SIG-M5 (cell line): Measurements from ENCODE around the gene NCKAP1.
"Not testable (repeated sequence)": the region's sequence is repeated elsewhere in the genome, so short reads cannot be mapped to it uniquely, and the experiment has no call there.

ENCODE experiments used
- DNase-seq: peaks from one replicate; lab custom pipeline; 2025; lab: John Stamatoyannopoulos, UW

The NCKAP1 gene

DNA sequence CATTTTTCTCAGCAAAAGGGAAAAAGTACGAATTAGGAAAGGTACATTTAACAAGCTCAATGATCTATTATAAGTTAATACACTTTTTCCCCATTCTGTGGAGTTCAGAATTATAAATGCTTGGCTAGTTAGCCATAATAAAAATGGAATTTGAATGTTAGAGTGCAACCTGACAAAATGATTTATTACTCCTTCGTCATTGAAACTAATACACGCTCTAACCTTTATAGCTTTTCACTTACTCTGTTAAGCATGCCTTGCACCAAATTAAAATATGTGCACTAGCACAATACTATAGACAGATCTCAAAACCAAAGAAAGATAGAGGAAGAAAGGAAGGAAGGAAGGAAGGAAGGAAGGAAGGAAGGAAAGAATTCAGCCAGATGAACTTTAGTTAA, 125.7 kb downstream of the NCKAP1 start:
- no peak for DNase-seq

GRCh38 chr2:182911813-182912517, 126.3 kb downstream of the NCKAP1 start:
- DNase-seq: no peak

- no peak for DNase-seq
Measured at GRCh38 chr2:182910965-182911364, 127.3 kb downstream of the NCKAP1 start.

DNA sequence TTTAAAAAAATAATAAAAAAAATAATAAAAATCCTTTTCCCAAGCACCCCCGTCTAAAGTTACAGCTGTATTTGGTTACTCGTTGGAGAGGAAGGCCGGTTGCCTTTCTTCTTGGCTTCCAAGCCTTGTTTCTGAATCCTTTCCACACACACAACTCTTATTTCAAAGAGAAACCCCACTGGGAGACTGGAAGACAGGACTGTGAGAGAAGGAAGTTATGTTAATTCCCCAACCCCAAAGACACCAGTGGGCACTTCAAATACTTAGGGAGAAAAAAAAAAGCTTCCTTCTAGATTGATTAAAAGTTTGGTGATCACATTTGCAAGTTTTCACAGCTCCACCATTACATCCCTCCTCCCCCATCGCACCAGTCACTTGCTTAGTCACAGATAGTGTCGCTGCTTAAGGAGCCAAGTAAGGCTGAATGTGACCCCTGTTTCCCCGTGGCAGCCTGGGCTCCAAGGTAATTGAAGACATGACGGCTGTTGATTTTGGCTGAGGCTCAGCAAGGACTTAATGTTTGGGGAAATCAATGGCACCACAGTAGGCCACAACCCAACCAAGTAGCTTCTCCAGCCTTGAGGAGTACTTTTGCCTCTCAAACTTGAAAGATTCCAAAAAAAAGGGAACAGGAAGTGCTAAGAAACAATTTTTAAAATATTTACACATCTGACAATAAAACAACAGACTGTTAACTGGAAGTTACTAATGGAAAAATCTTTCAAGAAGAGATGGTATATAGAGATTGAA, 131.0 kb downstream of the NCKAP1 start:
- DNase-seq: no peak

GRCh38 chr2:182906454-182906853, 131.8 kb downstream of the NCKAP1 start:
- no peak for DNase-seq

GRCh38 chr2:182904844-182905243, 133.4 kb downstream of the NCKAP1 start:
- DNase-seq: no peak

DNA sequence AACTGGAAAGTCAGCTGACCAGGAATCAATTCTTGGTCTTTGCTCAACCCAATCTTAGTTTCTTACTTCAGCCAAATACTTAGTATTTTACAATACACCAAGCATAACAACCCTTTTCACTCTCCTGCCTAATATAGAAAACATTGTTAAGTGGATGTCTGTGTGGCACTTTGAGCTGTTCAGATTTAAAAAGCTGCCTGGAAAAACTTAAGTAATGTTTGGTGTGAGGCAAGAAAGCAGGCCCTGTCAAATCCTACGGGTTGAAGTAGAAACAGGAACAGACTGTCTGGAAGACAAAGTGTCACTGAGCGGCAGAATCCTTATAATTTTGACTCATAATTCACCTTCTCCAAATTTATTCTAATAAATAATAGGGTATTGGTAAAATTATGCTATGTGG, 134.7 kb downstream of the NCKAP1 start:
- no peak for DNase-seq

GRCh38 chr2:182901748-182902147, 136.5 kb downstream of the NCKAP1 start:
- DNase-seq: no peak

GRCh38 chr2:182898718-182899117, 139.5 kb downstream of the NCKAP1 start:
- DNase-seq: no peak

DNA sequence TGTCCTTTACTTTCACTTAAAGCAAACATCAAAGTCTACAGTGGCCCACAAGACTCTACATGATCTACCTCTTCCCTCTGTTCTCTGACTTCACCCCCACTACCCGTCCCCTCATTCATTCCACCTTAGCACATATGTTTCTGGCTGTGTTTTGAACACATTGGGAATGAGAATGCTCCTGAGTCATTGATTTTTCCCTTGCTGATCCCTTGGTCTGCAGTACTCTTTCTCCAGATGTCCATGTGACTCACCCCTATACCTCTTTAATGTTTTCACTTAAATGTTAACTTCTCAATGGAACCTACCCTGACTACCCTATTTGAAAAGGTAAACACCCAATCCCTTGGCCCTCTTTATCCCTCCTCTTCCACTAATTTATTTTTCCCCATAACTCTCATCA, 141.1 kb downstream of the NCKAP1 start:
- no peak for DNase-seq

- no peak for DNase-seq
Measured at GRCh38 chr2:182895798-182896197, 142.5 kb downstream of the NCKAP1 start.

- no peak for DNase-seq
Measured at GRCh38 chr2:182895169-182895568, 143.1 kb downstream of the NCKAP1 start.

DNA sequence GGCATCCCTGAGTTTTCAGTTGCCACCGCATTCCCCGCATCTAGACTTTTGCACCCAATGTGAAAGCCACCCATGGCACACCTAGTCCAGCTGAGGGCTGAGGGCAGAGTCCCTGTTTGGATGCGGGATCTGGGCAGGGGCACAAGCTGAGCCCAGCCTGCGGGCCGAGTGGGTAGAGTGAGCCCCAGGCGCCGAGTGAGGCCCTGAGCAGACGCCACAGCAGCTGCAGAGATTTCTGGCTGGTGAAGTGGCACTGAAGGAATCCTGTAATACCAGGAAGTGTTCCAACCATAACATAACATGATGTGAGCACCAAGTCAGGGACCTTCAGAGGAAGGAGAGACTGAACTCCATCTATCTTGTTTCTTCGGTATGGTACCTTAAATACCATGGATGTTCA, 144.1 kb downstream of the NCKAP1 start:
- DNase-seq: no peak

GRCh38 chr2:182893666-182894065, 144.6 kb downstream of the NCKAP1 start:
- DNase-seq: no peak

GRCh38 chr2:182893035-182893434, 145.2 kb downstream of the NCKAP1 start:
- DNase-seq: not testable (repeated sequence)

DNA sequence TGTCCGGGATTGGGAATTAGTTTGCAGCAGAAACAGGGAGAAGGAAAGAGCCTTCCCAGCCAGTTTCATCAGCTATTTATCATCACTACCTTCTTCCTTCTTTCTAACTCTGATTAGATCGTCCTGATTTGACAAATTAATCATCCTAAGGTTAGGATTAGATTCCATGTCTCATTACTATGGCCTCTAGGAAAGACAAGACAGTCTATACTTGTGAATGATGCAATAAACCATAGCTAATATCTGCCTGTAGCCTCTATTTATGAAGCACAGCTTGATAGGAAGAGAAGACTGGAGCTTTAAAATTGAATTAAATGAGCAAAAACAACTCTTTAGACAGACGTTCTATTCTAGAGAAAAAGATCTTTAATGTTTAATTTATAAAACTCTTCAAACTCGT, 146.6 kb downstream of the NCKAP1 start:
- no peak for DNase-seq

- DNase-seq: no peak
Measured at GRCh38 chr2:182890773-182891378, 147.4 kb downstream of the NCKAP1 start.

GRCh38 chr2:182890305-182890704, 148.0 kb downstream of the NCKAP1 start:
- DNase-seq: no peak

DNA sequence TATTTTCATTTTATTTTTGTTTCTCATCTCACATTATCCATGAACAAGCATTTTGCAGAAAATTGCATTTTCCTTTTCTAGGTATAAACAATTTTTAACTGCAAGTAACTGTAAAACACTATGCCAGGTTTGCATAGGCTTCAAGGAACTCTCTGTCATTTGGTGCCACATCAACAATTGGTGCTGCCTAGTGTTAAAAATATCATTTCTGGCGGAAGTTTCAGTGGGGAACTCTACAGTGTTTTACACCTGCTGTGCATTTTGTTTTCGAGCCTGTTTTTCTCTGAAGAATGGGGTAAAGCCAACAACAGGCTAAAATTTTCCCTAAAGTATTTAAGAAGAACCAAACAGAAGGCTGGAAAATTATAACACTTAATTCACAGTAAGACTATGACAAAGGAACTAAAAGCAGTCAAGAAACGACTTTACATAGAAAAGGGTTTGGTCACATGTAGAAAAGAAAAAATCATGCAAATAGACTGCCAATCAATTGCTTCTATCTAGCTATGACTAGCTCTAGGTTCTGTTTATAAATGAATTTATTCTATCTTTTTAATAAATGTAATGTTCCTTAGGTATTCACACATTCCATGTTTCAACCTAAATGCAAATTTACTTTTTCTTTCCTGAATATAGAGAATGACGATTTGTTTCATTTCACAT, 150.4 kb downstream of the NCKAP1 start:
- no peak for DNase-seq

- no peak for DNase-seq
Measured at GRCh38 chr2:182887093-182887492, 151.2 kb downstream of the NCKAP1 start.

DNA sequence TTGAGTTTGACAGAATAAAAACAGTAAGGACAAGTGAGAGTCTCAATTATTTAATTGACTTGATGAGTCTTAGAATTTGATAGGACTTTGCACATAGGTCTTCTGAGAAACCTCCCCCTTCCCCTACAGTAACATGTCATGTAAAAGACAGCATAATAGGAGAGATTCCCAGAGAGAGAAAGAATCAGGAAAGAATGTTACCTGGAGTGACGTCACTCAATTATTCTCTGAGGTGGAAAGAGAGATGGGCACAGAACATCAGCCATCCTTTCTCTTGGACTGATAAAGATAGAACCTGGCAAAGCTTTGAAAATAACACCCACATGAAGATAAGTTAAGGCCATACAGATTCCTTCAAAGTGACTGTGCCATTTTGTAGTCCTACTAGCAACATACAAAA, 152.5 kb downstream of the NCKAP1 start:
- no peak for DNase-seq

GRCh38 chr2:182883451-182883850, 154.8 kb downstream of the NCKAP1 start:
- DNase-seq: no peak

- DNase-seq: not testable (repeated sequence)
Measured at GRCh38 chr2:182880100-182880499, 158.2 kb downstream of the NCKAP1 start.
